Heart right ventricle (tissue), 16 donors: ENCODE data around the gene ZNF205. TPM values are rescaled to one million over a fixed set of nuclear protein-coding genes. Genes with fewer than 3 reads are reported as not detected.
A peak's percentile ranks its signal among the peaks of the same experiment; 100 is the strongest.
"Not testable (repeated sequence)": the region's sequence is repeated elsewhere in the genome, so short reads cannot be mapped to it uniquely, and the experiment has no call there.

ENCODE experiments used
- ATAC-seq, 8 donors: fragments of 200-7000 bp; cut with Tn5 transposase; one replicate each; pipeline ENCODE4 v1.9.1; 2020; ENCODE audit warnings: mild to moderate bottlenecking in 8 of 8, moderate library complexity in 8 of 8, moderate number of reproducible peaks in 1 of 8
- DNase-seq, 2 donors: peaks; one replicate each; pipeline ENCODE4 v3.0.0-alpha.2; 2020
- H3K27ac ChIP-seq, 10 donors: fragments of 200-600 bp; sonication (generic) in 2 of 10; one replicate each; pipeline versions ENCODE4 v1.5.0 to v1.8.0; 2020 to 2022; ENCODE audit warnings: mild to moderate bottlenecking in 3 of 10
- H3K27me3 ChIP-seq, 7 donors: fragments of 200-600 bp; one replicate each; pipeline ENCODE4 v1.8.0; 2021 to 2022; ENCODE audit warnings: mild to moderate bottlenecking in 2 of 7
- H3K36me3 ChIP-seq, 9 donors: fragments of 200-600 bp; sonication (generic) in 1 of 9; one replicate each; pipeline versions ENCODE4 v1.5.0 to v1.8.0; 2020 to 2022; ENCODE audit warnings: mild to moderate bottlenecking in 2 of 9
- H3K4me1 ChIP-seq, 9 donors: fragments of 200-600 bp; sonication (generic) in 1 of 9; one replicate each; pipeline versions ENCODE4 v1.5.0 to v1.8.0; 2020 to 2022; ENCODE audit warnings: mild to moderate bottlenecking in 4 of 9
- H3K4me3 ChIP-seq, 10 donors: fragments of 200-600 bp; sonication (generic) in 2 of 10; one replicate each; pipeline versions ENCODE4 v1.5.0 to v1.8.0; 2020 to 2022; ENCODE audit warnings: mild to moderate bottlenecking in 7 of 10, moderate library complexity in 2 of 10
- H3K9me3 ChIP-seq, 11 donors: fragments of 200-600 bp in 10 of 11; sonication (generic) in 2 of 11; one replicate each; pipeline versions ENCODE4 v1.5.0 to v1.8.0; 2013 to 2022; ENCODE audit warnings: mild to moderate bottlenecking in 2 of 11, control low read depth in 1 of 11, moderate library complexity in 1 of 11
- CTCF ChIP-seq, 9 donors: fragments of 200-600 bp; sonication (generic) in 2 of 9; IDR thresholded peaks; one replicate each; pipeline versions ENCODE4 v1.5.0 to v1.8.0; 2021 to 2022; ENCODE audit warnings: antibody characterized with exemption in 9 of 9, mild to moderate bottlenecking in 5 of 9, moderate library complexity in 1 of 9
- WGBS, 2 donors: extraction: QIAGEN DNeasy Blood & Tissue Kit; methylation state at CpG; one replicate each; pipeline ENCODE4 v1.1.7; 2013; ENCODE audit warnings: inconsistent platforms in 1 of 2; 5-methylcytosine and 5-hydroxymethylcytosine counted together
- intact Hi-C, 10 donors: fragments of 100-400 bp; cut with DNase I; formaldehyde crosslinking; loops; one replicate each; pipeline versions ENCODE4 v1.11.1 to v1.14.2; 2022
- polyA plus RNA-seq, 2 donors: library from polyadenylated mRNA; stranded (reverse); fragments of 200-250 nt; gene quantifications; one replicate each; pipeline ENCODE4 v1.2.3, GENCODE V29; 2013
- total RNA-seq, 10 donors: library from RNA; stranded (reverse); fragmentation: NEBNext Ultra II Directional in 3 of 10; extraction: Animal tissue kit (Norgen Biotek cat#: 25700) in 3 of 10; gene quantifications; one replicate each; pipeline versions ENCODE4 v1.2.1 to v1.2.4, GENCODE V29; 2021 to 2023
- donor health status: Arrhythmogenic right ventricular cardiomyopathy.
- donor health status: ischemic (EF 13 %, LVEDD 7.1; RV severe dilation, severe dysfunction).
- donor health status: healthy with polysubstance abuse.
- donor health status: DM: no; HTN: yes; CAD: no.
- donor health status: DM: no; HTN: no; CAD: no.
- donor health status: ischemic (EF 25% LVEDD 6.9; RV normal size, moderate dysfunction).
- donor health status: ischemic (EF 25% LVEDD 5.7; RV mildly dilated, moderate dysfunction).
- donor health status: healthy.
- donor health status: DM: yes; HTN: yes; CAD: no.
- donor health status: Ischemic cardiomyopathy.
- donor health status: ischemic (EF 35%, LVEDD 5.7; RV mildly dilated, moderate dysfunction).
- donor health status: nonischemic (EF 11% LVEDD 7.7; RV severe dilation, severe dysfunction).
- donor health status: DM: yes; HTN: yes; CAD: no.
- donor health status: PGD.
- donor health status: ischemic (EF 29% LVEDD 5.4; RV normal size, mild dysfunction).
- donor health status: nonischemic (EF 23%, LVEDD 6.1; RV moderate dilation, normal function).

The ZNF205 gene
- total and polyA plus RNA-seq, 12 donors, result 5.8 to 26.9 (median 8.0) TPM

DNA sequence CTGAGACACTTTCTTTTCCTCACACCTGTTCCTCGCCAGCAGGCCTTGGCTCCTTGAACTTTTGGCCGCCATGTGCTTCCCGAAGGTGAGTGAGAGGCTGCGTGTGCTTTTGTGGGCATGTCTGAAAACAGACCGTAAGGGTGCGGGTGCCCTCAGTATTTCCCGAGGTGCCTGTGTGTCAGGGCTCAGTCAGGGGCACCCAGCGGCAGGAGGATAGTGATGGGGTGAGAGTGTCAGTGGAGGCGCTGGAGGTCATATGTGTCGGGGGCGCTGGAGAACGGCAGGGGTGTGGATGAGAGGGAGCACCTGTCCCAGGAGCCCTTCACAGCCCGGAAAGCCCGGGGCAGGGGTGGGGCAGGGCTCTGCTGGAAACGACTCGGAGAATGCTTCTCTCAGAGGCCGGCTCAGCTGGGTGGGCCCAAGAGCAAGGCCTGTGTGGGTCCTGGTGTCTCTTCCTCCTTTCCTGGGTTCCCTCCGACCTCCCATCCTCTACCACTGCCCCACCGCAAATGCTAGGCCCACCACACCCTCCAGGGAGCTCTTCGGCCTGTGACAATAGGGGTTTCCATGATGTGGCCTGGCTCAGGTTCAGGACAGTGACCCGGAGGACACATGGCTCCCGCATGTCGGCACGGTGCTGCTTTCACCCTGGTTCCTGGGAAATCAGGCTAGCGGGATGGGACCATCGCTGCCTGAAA, 46.5 kb upstream of the ZNF205 start:
- peak overlapping the region; percentile 1 to 71 (median 62) for H3K4me3 ChIP-seq
- 48 to 59% methylated on average over 26 of the region's 26 CpGs for WGBS, 2 donors
- ATAC-seq (peak in 7 of 8 donors; percentile 11 to 45 (median 36)), DNase-seq (no peak)
- H3K27me3 ChIP-seq, result no peaks in the 10 kb centered on the region
- peaks cover 3 to 45% (median 14%) of the 10 kb centered on the region in 9 donors for H3K4me1 ChIP-seq
- peak overlapping the region; percentile 81 to 94 (median 88) for H3K27ac ChIP-seq
- no peaks in the 10 kb centered on the region for H3K9me3 ChIP-seq
- intact Hi-C loops, result loop anchor here in 2 of 10 donors (2.0 to 5.0 kb wide), 2 partner anchors 21 to 36 kb away; no protein-coding TSS in a partner anchor
- no peak for TF ChIP-seq CTCF (IDR thresholded peaks at IDR 0.05)
- peaks cover 0 to 26% (median 0%) of the 10 kb centered on the region in 9 donors for H3K36me3 ChIP-seq

GRCh38 chr16:3066440-3066748, 46.0 kb upstream of the ZNF205 start:
- H3K36me3 ChIP-seq, result peaks cover 0 to 26% (median 0%) of the 10 kb centered on the region in 9 donors
- 42 to 76% methylated on average over 7 of the region's 7 CpGs for WGBS, 2 donors
- DNase-seq (no peak), ATAC-seq (no peak)
- TF ChIP-seq CTCF (IDR thresholded peaks at IDR 0.05), result no peak
- peak overlapping the region in 9 of 10 donors; percentile 43 to 71 (median 65) for H3K4me3 ChIP-seq
- H3K4me1 ChIP-seq, result peaks cover 3 to 40% (median 14%) of the 10 kb centered on the region in 9 donors
- intact Hi-C loops, result loop anchor here in 1 of 10 donors (5.0 kb wide), 1 partner anchor 36 kb away; no protein-coding TSS in a partner anchor
- H3K27me3 ChIP-seq, result no peaks in the 10 kb centered on the region
- no peaks in the 10 kb centered on the region for H3K9me3 ChIP-seq
- peak overlapping the region; percentile 81 to 94 (median 88) for H3K27ac ChIP-seq

DNA sequence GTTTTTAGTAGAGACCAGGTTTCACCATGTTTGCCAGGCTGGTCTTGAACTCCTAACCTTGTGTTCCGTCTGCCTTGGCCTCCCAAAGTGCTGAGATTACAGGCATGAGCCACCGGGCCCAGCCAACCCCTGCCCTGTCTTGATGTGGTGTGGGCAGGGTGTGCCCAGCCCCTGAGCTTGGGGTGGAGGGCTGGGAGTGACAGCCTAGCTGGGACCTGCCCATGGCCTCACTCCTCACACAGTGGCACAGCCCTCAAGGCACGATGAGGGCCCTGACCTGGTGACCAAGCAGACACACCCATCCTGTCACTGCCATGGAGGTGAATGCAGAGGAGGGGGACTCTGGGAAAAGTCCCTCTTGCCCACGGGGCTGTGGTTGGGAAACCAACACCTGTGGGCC, 43.9 kb upstream of the ZNF205 start:
- no peak for TF ChIP-seq CTCF (IDR thresholded peaks at IDR 0.05)
- 65 to 71% methylated on average over 4 of the region's 4 CpGs for WGBS, 2 donors
- H3K4me1 ChIP-seq, result peaks cover 3 to 34% (median 14%) of the 10 kb centered on the region in 9 donors
- H3K27ac ChIP-seq, result peak overlapping the region in 2 of 10 donors; percentile 75 to 84
- peak overlapping the region in 2 of 10 donors; percentile 66 to 71 for H3K4me3 ChIP-seq
- DNase-seq (no peak), ATAC-seq (no peak)
- no peaks in the 10 kb centered on the region for H3K27me3 ChIP-seq
- intact Hi-C loops, result loop anchor here in 1 of 10 donors (5.0 kb wide), 1 partner anchor 34 kb away; no protein-coding TSS in a partner anchor
- H3K9me3 ChIP-seq, result no peaks in the 10 kb centered on the region
- H3K36me3 ChIP-seq, result peaks cover 0 to 26% (median 0%) of the 10 kb centered on the region in 9 donors

- not testable (repeated sequence) for ATAC-seq, DNase-seq, H3K9me3 ChIP-seq, H3K27me3 ChIP-seq, H3K27ac ChIP-seq, H3K4me3 ChIP-seq
- Histone ChIP-seq H3K36me3 (peaks cover 0 to 26% (median 0%) of the 10 kb centered on the region in 9 donors), H3K4me1 (peaks cover 3 to 34% (median 14%) of the 10 kb centered on the region in 9 donors)
- intact Hi-C loops, result loop anchor here in 1 of 10 donors (5.0 kb wide), 1 partner anchor 33 kb away; no protein-coding TSS in a partner anchor
- WGBS, 2 donors, result 87 to 89% methylated on average over 10 of the region's 11 CpGs
These were observed 43.2 kb upstream of the ZNF205 start for GRCh38 chr16:3069146-3069545.
